ENCODE measurements around the gene TMEM144.
A peak's percentile ranks its signal among the peaks of the same experiment; 100 is the strongest.

TMEM144 gene

GRCh38 chr4:158236304-158237030, 26.2 kb downstream of the TMEM144 start:
- H3K4me3 ChIP-seq (ENCODE audit: low read depth, low read length), result no peak overlapping the region
- H3K9ac ChIP-seq (ENCODE audit: low read depth, low read length), result no peak overlapping the region
- H3K27me3 ChIP-seq (ENCODE audit: control insufficient read depth, insufficient read depth, low read length), result no peaks in the 10 kb centered on the region
- H3K27ac ChIP-seq (ENCODE audit: low read depth, low read length), result no peak overlapping the region
- no peaks in the 10 kb centered on the region for H3K36me3 ChIP-seq (ENCODE audit: control insufficient read depth, insufficient read depth, low read length)
- no peaks in the 10 kb centered on the region for H3K9me3 ChIP-seq (ENCODE audit: control insufficient read depth, insufficient read depth, low read length)
- no peaks in the 10 kb centered on the region for H3K4me1 ChIP-seq (ENCODE audit: control insufficient read depth, insufficient read depth, low read length)

DNA sequence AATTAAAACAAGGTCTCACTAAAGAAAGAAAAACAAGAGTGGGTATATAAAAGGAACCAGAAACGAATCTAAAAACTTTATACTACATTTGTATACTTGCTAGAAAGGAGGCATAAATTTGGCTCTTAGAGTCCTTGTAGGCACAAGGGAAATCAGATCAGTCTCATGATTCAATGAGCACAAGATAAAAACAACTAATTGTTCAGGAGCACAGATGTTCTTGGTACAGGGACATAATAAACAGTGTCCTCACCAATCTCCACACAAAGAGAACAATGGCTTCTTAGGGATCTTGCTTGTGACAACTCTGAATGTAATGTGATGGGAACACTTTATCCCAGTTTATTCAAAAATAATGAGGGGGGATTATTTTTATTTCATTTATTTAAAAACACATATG, 28.3 kb downstream of the TMEM144 start:
- Histone ChIP-seq H3K9me3 (ENCODE audit: control insufficient read depth, insufficient read depth, low read length) (no peaks in the 10 kb centered on the region), H3K36me3 (ENCODE audit: control insufficient read depth, insufficient read depth, low read length) (no peaks in the 10 kb centered on the region), H3K27me3 (ENCODE audit: control insufficient read depth, insufficient read depth, low read length) (no peaks in the 10 kb centered on the region), H3K4me1 (ENCODE audit: control insufficient read depth, insufficient read depth, low read length) (peaks cover 10% of the 10 kb centered on the region; the same call in 1 of the 2 replicates), H3K27ac (ENCODE audit: low read depth, low read length) (no peak overlapping the region), H3K4me3 (ENCODE audit: low read depth, low read length) (no peak overlapping the region), H3K9ac (ENCODE audit: low read depth, low read length) (no peak overlapping the region)

DNA sequence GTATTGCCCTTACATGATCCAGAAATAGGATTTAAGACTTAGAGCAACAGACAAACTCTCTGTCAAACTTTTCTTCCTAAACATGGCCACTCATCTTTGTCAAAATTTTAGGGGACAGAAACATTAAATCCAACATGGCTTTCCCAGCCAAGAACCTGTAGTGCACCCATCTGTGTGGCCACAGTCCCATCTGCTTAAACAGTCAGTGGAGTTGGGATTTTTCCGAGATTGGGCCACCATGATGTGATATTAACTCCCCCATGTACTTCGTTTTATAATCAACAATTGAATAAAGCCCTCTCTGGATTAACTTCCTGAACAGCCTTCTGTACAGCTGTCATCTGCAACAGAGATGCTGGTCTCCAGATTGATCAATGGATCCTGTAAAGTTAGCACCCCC, 28.9 kb downstream of the TMEM144 start:
- Histone ChIP-seq H3K4me3 (ENCODE audit: low read depth, low read length) (no peak overlapping the region), H3K36me3 (ENCODE audit: control insufficient read depth, insufficient read depth, low read length) (no peaks in the 10 kb centered on the region), H3K27me3 (ENCODE audit: control insufficient read depth, insufficient read depth, low read length) (no peaks in the 10 kb centered on the region), H3K27ac (ENCODE audit: low read depth, low read length) (no peak overlapping the region), H3K9ac (ENCODE audit: low read depth, low read length) (no peak overlapping the region), H3K4me1 (ENCODE audit: control insufficient read depth, insufficient read depth, low read length) (peaks cover 11% of the 10 kb centered on the region; the same call in 1 of the 2 replicates), H3K9me3 (ENCODE audit: control insufficient read depth, insufficient read depth, low read length) (no peaks in the 10 kb centered on the region)

- no peaks in the 10 kb centered on the region for H3K9me3 ChIP-seq (ENCODE audit: control insufficient read depth, insufficient read depth, low read length)
- no peak overlapping the region for H3K4me3 ChIP-seq (ENCODE audit: low read depth, low read length)
- no peaks in the 10 kb centered on the region for H3K27me3 ChIP-seq (ENCODE audit: control insufficient read depth, insufficient read depth, low read length)
- no peak overlapping the region for H3K27ac ChIP-seq (ENCODE audit: low read depth, low read length)
- no peak overlapping the region for H3K9ac ChIP-seq (ENCODE audit: low read depth, low read length)
- peaks cover 11% of the 10 kb centered on the region; the same call in 1 of the 2 replicates for H3K4me1 ChIP-seq (ENCODE audit: control insufficient read depth, insufficient read depth, low read length)
- no peaks in the 10 kb centered on the region for H3K36me3 ChIP-seq (ENCODE audit: control insufficient read depth, insufficient read depth, low read length)
Measured at GRCh38 chr4:158243071-158243470, 32.8 kb downstream of the TMEM144 start.

DNA sequence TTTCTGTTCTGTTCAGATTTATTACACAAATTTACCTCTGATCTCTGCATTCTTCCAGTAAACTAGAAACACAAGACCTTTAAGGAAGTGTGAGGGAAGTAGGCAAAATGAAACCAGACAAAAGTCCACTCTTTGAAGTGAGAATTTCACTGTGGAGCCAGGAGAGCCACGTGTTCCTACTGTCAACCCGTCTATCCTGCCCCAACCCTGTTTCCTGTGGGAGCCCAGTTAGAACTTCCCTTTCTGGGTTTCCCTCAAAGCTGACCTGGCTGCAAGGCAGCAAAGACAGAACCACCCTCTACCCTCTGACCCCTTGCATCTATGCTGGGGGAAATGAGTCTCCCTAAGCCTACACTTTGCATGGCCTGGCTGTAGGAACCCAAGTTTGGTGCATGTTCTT, 40.0 kb downstream of the TMEM144 start:
- H3K9me3 ChIP-seq (ENCODE audit: control insufficient read depth, insufficient read depth, low read length), result no peaks in the 10 kb centered on the region
- no peaks in the 10 kb centered on the region for H3K27me3 ChIP-seq (ENCODE audit: control insufficient read depth, insufficient read depth, low read length)
- no peak overlapping the region for H3K4me3 ChIP-seq (ENCODE audit: low read depth, low read length)
- no peak overlapping the region for H3K27ac ChIP-seq (ENCODE audit: low read depth, low read length)
- no peaks in the 10 kb centered on the region for H3K36me3 ChIP-seq (ENCODE audit: control insufficient read depth, insufficient read depth, low read length)
- peaks cover 16% of the 10 kb centered on the region for H3K4me1 ChIP-seq (ENCODE audit: control insufficient read depth, insufficient read depth, low read length)
- H3K9ac ChIP-seq (ENCODE audit: low read depth, low read length), result no peak overlapping the region

DNA sequence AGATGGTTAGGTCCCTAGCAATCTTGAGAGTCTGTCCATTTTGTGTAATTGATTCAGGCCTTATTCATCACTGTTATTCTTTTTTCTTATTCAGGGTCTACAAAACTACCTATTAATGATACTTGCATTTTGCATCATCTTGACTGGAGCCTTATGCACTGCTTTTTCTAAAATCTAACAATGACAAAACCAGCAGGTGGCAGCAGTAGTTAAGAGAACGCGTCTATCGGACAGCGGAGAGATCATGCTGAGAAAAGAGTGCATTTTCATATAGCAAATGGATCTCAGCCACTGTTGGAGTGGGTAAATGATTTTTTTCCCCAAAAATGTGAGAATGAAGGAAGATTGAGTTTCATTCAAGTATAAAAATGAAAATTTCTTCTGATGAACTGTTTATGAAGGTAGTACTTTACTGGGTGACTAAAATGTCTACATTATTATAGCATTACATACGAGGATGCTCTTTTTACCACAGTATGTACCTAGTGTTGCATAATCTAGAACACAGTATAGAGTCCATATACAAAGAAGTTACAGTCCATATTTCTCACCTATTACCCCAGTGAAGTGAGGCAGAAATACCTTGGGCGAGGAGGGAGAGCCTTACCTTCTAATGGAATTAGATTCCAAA, 43.2 kb downstream of the TMEM144 start:
- Histone ChIP-seq H3K27me3 (ENCODE audit: control insufficient read depth, insufficient read depth, low read length) (no peaks in the 10 kb centered on the region), H3K27ac (ENCODE audit: low read depth, low read length) (no peak overlapping the region), H3K4me3 (ENCODE audit: low read depth, low read length) (no peak overlapping the region)

DNA sequence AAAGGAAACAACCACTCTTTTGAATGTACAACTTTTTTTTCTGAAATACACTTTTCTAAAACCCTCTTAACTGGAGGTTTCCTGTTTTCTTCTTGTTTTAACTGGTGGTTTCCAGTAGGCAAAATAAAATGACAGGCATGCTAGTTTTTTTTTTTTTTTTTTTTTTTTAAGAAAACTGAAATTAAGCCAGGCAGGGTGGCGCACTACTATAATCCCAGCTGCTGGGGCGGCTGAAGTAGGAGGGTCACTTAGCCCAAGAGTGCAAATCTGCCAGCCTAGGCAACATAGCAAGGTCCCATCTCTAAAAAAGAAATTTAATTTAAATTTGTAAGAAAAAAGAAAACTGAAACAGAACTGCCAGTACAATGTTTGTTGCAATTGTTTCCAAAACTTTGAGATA, 44.0 kb downstream of the TMEM144 start:
- no peak overlapping the region for H3K4me3 ChIP-seq (ENCODE audit: low read depth, low read length)
- no peaks in the 10 kb centered on the region for H3K9me3 ChIP-seq (ENCODE audit: control insufficient read depth, insufficient read depth, low read length)
- H3K27ac ChIP-seq (ENCODE audit: low read depth, low read length), result peak overlapping the region; percentile 4
- no peaks in the 10 kb centered on the region for H3K27me3 ChIP-seq (ENCODE audit: control insufficient read depth, insufficient read depth, low read length)
- no peaks in the 10 kb centered on the region for H3K36me3 ChIP-seq (ENCODE audit: control insufficient read depth, insufficient read depth, low read length)
- no peak overlapping the region for H3K9ac ChIP-seq (ENCODE audit: low read depth, low read length)
- peaks cover 16% of the 10 kb centered on the region for H3K4me1 ChIP-seq (ENCODE audit: control insufficient read depth, insufficient read depth, low read length)

More for the DNA sequence above, 43.2 kb downstream of the TMEM144 start:
- no peak overlapping the region for H3K9ac ChIP-seq (ENCODE audit: low read depth, low read length)
- H3K36me3 ChIP-seq (ENCODE audit: control insufficient read depth, insufficient read depth, low read length), result no peaks in the 10 kb centered on the region
- H3K4me1 ChIP-seq (ENCODE audit: control insufficient read depth, insufficient read depth, low read length), result peaks cover 16% of the 10 kb centered on the region
- no peaks in the 10 kb centered on the region for H3K9me3 ChIP-seq (ENCODE audit: control insufficient read depth, insufficient read depth, low read length)

DNA sequence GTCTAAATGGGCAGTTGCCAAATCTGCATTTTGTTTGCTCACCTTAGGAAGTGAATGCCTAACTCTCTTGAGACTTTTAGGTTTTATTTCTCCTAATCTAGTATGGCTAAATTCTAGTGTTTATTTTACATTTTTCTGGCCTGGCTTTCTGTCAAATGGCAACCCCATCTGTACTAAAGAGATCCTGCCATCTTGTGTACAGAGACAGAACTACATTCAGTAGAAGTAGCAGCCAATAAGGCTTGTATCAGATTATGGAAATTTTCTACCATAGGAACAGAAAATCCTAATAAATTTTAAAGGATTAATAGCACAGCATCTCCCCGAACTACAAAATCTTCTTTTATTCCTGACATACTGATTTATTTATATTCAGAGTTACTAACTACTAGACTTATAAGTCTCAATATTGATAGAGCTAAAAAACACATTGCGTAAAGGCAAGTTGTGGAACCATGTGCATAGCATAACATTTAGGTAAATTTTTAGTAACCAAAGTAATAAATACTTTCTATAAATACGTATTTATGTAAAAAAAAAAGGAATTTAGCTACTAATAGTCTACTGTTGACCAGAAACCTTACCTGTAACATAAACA, 45.5 kb downstream of the TMEM144 start:
- peaks cover 21% of the 10 kb centered on the region for H3K4me1 ChIP-seq (ENCODE audit: control insufficient read depth, insufficient read depth, low read length)
- H3K9ac ChIP-seq (ENCODE audit: low read depth, low read length), result no peak overlapping the region
- no peak overlapping the region for H3K27ac ChIP-seq (ENCODE audit: low read depth, low read length)
- no peaks in the 10 kb centered on the region for H3K36me3 ChIP-seq (ENCODE audit: control insufficient read depth, insufficient read depth, low read length)
- no peaks in the 10 kb centered on the region for H3K27me3 ChIP-seq (ENCODE audit: control insufficient read depth, insufficient read depth, low read length)
- no peaks in the 10 kb centered on the region for H3K9me3 ChIP-seq (ENCODE audit: control insufficient read depth, insufficient read depth, low read length)
- no peak overlapping the region for H3K4me3 ChIP-seq (ENCODE audit: low read depth, low read length)

- Histone ChIP-seq H3K27ac (ENCODE audit: low read depth, low read length) (peak overlapping the region; percentile 40), H3K9ac (ENCODE audit: low read depth, low read length) (no peak overlapping the region), H3K4me1 (ENCODE audit: control insufficient read depth, insufficient read depth, low read length) (peaks cover 37% of the 10 kb centered on the region), H3K9me3 (ENCODE audit: control insufficient read depth, insufficient read depth, low read length) (no peaks in the 10 kb centered on the region), H3K36me3 (ENCODE audit: control insufficient read depth, insufficient read depth, low read length) (no peaks in the 10 kb centered on the region), H3K4me3 (ENCODE audit: low read depth, low read length) (no peak overlapping the region), H3K27me3 (ENCODE audit: control insufficient read depth, insufficient read depth, low read length) (no peaks in the 10 kb centered on the region)
Measured at GRCh38 chr4:158259955-158260575, 49.8 kb downstream of the TMEM144 start.

- H3K9ac ChIP-seq (ENCODE audit: low read depth, low read length), result no peak overlapping the region
- H3K4me3 ChIP-seq (ENCODE audit: low read depth, low read length), result peak overlapping the region; percentile 2; the same call in 1 of the 2 replicates
- no peaks in the 10 kb centered on the region for H3K27me3 ChIP-seq (ENCODE audit: control insufficient read depth, insufficient read depth, low read length)
- H3K36me3 ChIP-seq (ENCODE audit: control insufficient read depth, insufficient read depth, low read length), result no peaks in the 10 kb centered on the region
- no peaks in the 10 kb centered on the region for H3K9me3 ChIP-seq (ENCODE audit: control insufficient read depth, insufficient read depth, low read length)
- peaks cover 37% of the 10 kb centered on the region for H3K4me1 ChIP-seq (ENCODE audit: control insufficient read depth, insufficient read depth, low read length)
- H3K27ac ChIP-seq (ENCODE audit: low read depth, low read length), result peak overlapping the region; percentile 78
Measured at GRCh38 chr4:158261480-158261879, 51.2 kb downstream of the TMEM144 start.

DNA sequence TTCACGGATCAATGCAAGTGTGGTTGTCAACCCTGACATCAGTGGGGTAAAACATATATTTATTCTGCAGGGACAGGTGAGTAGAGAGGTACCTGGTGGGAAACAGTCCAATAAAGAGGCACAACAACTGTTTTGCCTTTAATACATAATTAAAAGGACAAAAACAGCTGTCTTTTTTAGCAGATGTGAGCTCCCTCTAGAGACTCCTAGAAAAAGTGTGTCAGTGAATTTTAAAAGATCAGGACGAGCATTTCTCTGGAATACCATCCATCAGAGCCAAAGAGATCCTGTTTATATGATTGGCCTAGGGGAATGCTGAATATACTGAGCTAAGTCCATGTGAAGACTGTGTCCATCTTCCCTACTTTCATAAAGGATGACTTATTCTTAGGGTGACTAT, 58.3 kb downstream of the TMEM144 start:
- Histone ChIP-seq H3K4me3 (ENCODE audit: low read depth, low read length) (no peak overlapping the region), H3K9me3 (ENCODE audit: control insufficient read depth, insufficient read depth, low read length) (no peaks in the 10 kb centered on the region), H3K27me3 (ENCODE audit: control insufficient read depth, insufficient read depth, low read length) (no peaks in the 10 kb centered on the region), H3K4me1 (ENCODE audit: control insufficient read depth, insufficient read depth, low read length) (peaks cover 11% of the 10 kb centered on the region), H3K9ac (ENCODE audit: low read depth, low read length) (no peak overlapping the region), H3K27ac (ENCODE audit: low read depth, low read length) (no peak overlapping the region), H3K36me3 (ENCODE audit: control insufficient read depth, insufficient read depth, low read length) (no peaks in the 10 kb centered on the region)

All from HUES48 (cell line).